Measurements from ENCODE around the gene SERPINB3.

- TF ChIP-seq, protein P1, sequence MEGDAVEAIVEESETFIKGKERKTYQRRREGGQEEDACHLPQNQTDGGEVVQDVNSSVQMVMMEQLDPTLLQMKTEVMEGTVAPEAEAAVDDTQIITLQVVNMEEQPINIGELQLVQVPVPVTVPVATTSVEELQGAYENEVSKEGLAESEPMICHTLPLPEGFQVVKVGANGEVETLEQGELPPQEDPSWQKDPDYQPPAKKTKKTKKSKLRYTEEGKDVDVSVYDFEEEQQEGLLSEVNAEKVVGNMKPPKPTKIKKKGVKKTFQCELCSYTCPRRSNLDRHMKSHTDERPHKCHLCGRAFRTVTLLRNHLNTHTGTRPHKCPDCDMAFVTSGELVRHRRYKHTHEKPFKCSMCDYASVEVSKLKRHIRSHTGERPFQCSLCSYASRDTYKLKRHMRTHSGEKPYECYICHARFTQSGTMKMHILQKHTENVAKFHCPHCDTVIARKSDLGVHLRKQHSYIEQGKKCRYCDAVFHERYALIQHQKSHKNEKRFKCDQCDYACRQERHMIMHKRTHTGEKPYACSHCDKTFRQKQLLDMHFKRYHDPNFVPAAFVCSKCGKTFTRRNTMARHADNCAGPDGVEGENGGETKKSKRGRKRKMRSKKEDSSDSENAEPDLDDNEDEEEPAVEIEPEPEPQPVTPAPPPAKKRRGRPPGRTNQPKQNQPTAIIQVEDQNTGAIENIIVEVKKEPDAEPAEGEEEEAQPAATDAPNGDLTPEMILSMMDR (IDR thresholded peaks at IDR 0.05) = no peak
- no peak for TF ChIP-seq POLR2A (IDR thresholded peaks at IDR 0.05)
Measured at GRCh38 chr18:63705401-63705800, 43.7 kb upstream of the SERPINB3 start.

All from body of pancreas (tissue), 4 donors.